Cardiac atrium fibroblast (primary cell): Measurements from ENCODE around the gene PPP1R11. TPM values are rescaled to one million over a fixed set of nuclear protein-coding genes. Genes with fewer than 3 reads are reported as not detected.

Experiments
- total RNA-seq: library from RNA; depleted of rRNA; stranded (reverse); fragments of >200 nt; gene quantifications from 2 replicates; pipeline ENCODE4 v1.2.3, GENCODE V29; 2015

Gene PPP1R11
- 34.3 and 35.5 TPM in 2 replicates for total RNA-seq

DNA sequence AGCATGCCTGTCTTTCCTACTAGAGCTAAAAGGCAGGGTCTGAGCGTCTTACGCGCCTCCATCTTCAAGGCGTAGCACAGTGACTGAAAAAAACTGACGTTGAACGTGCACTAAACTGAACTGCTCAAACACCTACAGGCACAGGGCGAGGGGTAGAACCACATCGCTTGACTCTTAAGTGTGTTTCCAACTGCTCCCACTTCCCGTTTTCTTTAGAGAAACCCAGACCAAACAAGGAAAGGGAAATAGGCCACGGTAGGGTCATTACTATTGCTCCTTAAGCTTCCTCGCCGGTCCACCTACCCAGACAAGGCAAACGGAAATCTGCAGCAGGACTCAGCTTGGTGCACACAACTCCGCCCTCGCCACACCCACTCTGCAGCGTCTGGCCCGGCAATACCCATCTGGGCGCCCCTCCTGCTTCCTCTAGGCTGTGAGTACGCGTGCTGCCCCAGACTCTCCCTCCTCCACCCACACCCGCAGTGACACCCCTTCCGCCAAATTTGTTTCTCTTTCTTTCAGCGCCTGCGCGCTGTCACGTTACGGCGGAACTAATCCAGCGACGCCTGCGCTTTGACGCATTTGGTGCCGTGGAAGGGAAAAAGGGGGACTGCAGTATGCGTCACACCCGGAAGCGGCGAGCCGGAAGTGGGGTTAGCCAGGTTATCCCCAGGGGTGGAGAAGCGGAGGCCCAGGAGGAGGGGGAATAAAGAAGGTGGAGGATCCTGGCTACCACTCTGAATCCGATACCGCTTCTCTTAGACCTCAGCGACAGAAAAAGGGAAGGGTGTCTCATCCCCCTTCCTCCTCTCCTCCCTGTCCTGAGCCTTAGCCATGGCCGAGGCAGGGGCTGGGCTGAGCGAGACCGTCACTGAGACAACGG is at the start of gene PPP1R11:
Gene PPP1R11 (plus strand): TSS at position 622 of the 883 bp plus-strand sequence. CDS start 213 bp downstream, at position 835.

GRCh38 chr6:30061092-30061857 is 5.7 kb upstream of the PPP1R11 start, which contains the start of gene POLR1H:
Gene POLR1H, plus strand, starts transcription at chr6:30061265. Its CDS starts 260 bp downstream, at chr6:30061525.

DNA sequence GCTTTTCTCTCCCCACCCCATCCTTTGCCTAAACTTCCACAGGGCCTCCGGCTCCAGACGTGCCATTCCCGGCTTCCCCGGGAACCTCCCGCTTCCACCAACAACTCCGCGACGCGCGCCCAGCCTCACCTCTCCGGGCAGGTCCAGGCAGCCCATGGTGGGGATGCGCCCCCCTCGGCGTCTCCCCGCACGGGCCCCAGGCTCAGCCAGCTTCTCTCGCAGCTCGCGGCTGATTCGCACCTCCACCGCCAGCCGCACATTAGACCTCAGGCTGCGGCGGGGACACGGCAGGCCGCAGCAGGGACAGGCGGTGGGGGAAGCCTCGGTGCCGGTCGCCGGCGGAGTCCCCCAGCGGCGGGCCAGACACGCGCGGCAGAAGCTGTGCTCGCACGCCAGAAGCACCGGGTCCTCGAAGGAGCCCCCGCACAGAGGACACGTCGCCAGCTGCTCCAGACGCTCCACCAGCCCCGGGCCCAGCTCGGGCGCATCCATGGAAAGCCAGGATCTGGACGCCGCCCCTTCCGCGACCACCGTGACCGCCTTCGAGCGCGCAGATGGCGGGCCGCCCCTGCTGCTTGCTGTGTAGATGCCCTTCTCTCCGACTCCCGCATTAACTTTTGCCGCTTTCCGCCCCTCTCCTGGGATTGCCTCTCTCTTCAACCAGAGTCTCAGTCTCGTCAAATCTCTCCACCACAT is 8.2 kb downstream of the PPP1R11 start, which contains the start of gene RNF39:
Gene RNF39 (minus strand): TSS at position 676 of the 696 bp plus-strand sequence. CDS start 184 bp downstream, at position 492.

GRCh38 chr6:30113003-30113759 is 46.2 kb downstream of the PPP1R11 start, which contains the start of gene TRIM31:
Gene TRIM31, minus strand, starts transcription at chr6:30113090. Its CDS starts 285 bp downstream, at chr6:30112805.

Other genes starting within 250 kb of the PPP1R11 start
- not detected in 2 replicates for gene HLA-G, start 239.4 kb upstream of the PPP1R11 start, total RNA-seq
- gene HLA-A, start 124.7 kb upstream of the PPP1R11 start, total RNA-seq: 528 and 669 TPM in 2 replicates
- gene POLR1H, start 5.9 kb upstream of the PPP1R11 start, total RNA-seq: 10.7 and 15.7 TPM in 2 replicates
- not detected in 2 replicates for gene RNF39, start 8.6 kb downstream of the PPP1R11 start, total RNA-seq
- gene TRIM31, start 45.9 kb downstream of the PPP1R11 start, total RNA-seq: not detected in 2 replicates
- gene TRIM40, start 68.9 kb downstream of the PPP1R11 start, total RNA-seq: not detected in 2 replicates
- not detected in 2 replicates for gene TRIM10, start 94.0 kb downstream of the PPP1R11 start, total RNA-seq
- not detected in 2 replicates for gene TRIM15, start 96.3 kb downstream of the PPP1R11 start, total RNA-seq
- 25.8 and 34.8 TPM in 2 replicates for gene TRIM26, start 146.2 kb downstream of the PPP1R11 start, total RNA-seq